NCI-H1436 treated with DMSO at 0.1 percent for 48 hours (cell line): ENCODE results near the gene SWAP70.
"Not testable (repeated sequence)": the region's sequence is repeated elsewhere in the genome, so short reads cannot be mapped to it uniquely, and the experiment has no call there.

ENCODE experiments used
- DNase-seq: peaks from one replicate; lab custom pipeline; 2025; lab: John Stamatoyannopoulos, UW

SWAP70 gene

GRCh38 chr11:9663699-9664275 lies at the start of gene SWAP70:
Gene SWAP70, plus strand, starts transcription at chr11:9664077. Its CDS starts 103 bp downstream, at chr11:9664180.
- DNase-seq, result no peak

GRCh38 chr11:9615031-9615451 lies 48.8 kb upstream of the SWAP70 start:
- DNase-seq, result no peak

GRCh38 chr11:9616042-9616675 lies 47.7 kb upstream of the SWAP70 start:
- no peak for DNase-seq

- DNase-seq, result no peak
These were observed 47.0 kb upstream of the SWAP70 start for GRCh38 chr11:9616858-9617257.

DNA sequence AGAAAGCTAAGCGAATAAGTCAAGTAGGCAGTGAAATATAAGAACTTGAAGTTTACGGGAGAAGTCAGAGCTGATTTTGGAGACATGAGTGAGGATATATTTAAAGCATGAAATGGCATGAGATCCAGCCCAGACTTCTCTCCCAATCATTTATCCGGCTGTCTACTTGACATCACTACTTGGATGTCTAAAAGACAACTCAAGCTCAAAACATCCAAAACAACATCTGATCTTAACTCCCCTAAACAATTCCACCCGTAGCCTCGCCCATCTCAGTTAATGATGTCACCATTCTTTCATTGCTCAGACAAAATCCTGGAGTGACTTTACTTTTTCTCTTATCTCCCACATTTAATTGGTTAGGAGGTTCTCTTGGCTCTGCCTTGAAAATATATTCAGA lies 45.9 kb upstream of the SWAP70 start:
- no peak for DNase-seq

DNA sequence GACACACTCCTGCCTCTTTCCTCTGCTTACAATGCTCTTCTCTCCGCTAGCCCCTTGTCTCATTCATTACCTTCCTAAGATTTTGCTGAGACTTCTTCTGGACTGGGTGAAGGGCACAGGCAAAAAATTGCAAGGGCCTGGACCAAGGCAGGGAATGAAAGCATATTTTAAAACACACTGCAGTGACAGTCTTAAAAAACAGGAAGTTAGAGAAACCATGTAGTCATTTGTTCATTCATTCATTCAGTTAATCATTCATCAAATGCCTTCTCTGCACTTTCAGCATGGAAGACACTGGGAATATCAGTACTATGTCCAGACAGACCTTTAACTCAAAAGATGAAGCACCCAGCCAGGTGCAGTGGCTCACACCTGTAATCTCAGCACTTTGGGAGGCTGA lies 44.9 kb upstream of the SWAP70 start:
- no peak for DNase-seq

DNA sequence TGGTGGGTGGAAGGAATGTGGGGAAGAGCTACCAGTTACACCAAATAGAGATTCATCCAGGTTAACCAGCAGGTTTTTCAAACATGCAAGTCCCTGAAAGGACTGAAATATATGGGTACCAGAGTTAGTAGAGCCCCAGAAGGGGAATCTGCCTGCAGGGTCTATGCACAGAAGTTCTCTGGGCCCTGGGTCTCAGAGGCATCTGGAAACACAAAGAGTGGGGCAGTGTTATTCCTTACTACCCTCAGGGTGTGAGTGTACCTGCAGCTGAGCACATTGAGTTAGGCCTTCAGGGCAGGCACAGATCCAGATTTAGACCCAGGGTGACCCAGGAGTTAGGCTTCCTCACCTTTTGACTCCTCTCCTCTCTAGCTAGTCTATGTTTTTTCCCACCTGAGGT lies 43.9 kb upstream of the SWAP70 start:
- no peak for DNase-seq

- DNase-seq, result not testable (repeated sequence)
These were observed 41.5 kb upstream of the SWAP70 start for GRCh38 chr11:9622353-9622752.

DNA sequence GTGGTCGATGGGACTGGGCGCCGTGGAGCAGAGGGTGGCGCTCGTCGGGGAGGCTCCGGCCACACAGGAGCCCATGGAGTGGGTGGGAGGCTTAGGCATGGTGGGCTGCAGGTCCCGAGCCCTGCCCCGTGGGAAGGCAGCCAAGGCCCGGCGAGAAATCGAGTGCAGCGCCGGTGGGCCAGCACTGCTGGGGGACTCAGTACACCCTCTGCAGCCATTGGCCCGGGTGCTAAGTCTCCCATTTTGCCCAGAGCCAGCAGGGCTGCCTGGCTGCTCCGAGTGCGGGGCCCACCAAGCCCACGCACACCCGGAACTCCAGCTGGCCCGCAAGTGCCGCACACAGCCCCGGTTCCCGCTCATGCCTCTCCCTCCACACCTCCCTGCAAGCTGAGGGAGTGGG lies 40.8 kb upstream of the SWAP70 start:
- not testable (repeated sequence) for DNase-seq

- DNase-seq, result no peak
These were observed 39.4 kb upstream of the SWAP70 start for GRCh38 chr11:9624448-9624847.

- no peak for DNase-seq
These were observed 38.7 kb upstream of the SWAP70 start for GRCh38 chr11:9625162-9625561.

GRCh38 chr11:9625728-9626127 lies 38.1 kb upstream of the SWAP70 start:
- no peak for DNase-seq

DNA sequence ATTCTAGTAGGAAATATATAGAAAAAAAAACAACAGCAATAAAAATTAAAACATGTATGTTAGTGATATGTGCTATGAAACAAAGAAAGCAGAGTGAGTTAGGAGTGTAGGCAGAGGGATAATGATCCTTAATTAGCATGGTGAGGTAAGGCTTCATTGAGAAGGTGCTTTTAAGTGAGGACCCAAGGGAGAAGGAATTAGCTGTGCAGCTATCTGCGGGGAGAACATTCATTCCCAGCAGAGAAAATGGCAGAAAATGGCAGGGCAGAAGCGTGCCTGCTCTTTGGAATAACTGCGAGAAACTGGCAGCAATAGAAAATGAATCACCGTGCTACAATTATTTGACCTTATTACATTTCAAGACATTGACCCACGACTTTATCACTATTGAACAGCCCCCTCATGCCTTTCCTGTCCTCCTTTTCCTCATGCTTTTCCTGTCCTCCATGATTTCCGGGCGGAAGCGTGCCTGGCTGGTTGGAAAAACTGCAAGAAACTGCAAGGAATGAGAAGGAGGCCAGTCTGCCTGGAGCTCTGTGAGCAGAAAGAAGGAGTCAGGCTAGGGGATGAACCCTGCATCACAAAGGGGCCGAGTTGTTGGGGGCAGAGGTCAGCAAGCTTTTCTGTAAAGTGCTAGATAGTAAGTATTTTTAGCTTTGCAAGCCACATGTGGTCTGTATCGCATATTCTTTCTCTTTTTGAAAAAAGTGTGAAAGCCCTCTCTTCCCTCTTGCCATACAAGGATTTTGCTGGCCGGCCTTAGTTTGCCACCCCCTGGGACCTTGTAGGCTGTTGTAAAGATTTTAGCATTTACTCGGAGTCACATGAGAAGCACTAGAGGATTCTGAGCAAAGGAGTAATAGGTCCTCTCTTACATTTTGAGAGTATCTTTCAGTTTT lies 37.1 kb upstream of the SWAP70 start:
- peak; percentile 45 for DNase-seq

GRCh38 chr11:9629064-9629463 lies 34.8 kb upstream of the SWAP70 start:
- DNase-seq, result no peak

DNA sequence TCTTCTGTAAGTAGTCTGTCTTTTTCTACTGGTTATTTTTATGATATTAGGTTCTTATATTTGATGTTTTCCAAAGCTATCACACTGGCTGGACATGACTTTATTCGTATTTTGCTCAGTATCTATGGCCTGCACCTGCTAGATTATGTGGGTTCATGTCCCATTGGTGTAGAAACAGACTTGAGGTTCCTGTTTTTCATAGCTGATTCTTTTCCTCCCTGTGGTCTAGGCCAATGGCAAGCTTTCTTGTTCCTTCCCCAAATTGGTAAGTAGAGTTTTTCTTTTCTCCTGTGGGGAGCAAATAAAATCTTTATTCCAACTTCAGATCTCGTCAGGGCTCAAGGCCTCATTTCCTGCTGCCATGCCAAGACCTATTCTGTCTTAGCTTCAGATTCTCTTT lies 30.2 kb upstream of the SWAP70 start:
- DNase-seq, result no peak

- DNase-seq, result no peak
These were observed 27.2 kb upstream of the SWAP70 start for GRCh38 chr11:9636691-9637090.

- no peak for DNase-seq
These were observed 24.8 kb upstream of the SWAP70 start for GRCh38 chr11:9639099-9639498.

- DNase-seq, result no peak
These were observed 23.9 kb upstream of the SWAP70 start for GRCh38 chr11:9639985-9640384.

DNA sequence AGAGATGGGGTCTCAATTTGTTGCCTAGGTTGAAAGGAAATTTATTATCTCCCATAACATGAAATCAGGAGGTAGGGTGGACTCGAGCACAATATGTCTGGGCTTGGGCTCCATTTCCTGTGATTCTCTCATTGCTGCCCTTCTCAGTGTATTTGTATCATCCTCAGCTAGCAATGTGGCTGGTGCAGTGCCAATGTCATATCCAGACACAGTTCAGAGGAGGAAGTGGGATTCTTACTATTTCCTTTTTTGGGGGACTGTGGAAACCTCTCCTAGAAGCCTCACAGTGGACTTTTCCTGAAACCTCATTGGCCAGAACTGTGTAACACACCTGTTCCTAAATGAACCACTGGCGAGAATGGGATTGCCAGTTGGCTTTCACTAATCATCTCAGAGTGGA lies 21.0 kb upstream of the SWAP70 start:
- no peak for DNase-seq

GRCh38 chr11:9643751-9644150 lies 20.1 kb upstream of the SWAP70 start:
- DNase-seq, result no peak

DNA sequence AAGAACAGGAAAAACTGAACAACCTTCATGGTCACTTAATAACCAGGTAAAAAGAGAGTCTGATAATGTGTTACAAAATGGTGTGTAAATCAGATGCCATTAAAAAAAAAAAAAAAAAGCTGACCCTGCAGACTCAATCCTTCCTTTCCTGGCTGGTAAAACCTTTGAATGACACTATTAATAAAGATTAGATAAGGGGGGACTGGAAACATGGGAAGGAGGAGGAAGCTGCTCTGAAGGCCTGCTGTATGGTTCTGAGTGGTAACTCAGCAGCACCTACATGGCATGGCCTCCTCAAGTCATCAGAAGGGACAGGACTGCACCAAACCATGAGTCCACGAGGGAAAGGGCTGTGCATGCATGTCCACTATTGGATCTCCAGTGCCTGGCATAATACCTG lies 18.0 kb upstream of the SWAP70 start:
- DNase-seq, result no peak

DNA sequence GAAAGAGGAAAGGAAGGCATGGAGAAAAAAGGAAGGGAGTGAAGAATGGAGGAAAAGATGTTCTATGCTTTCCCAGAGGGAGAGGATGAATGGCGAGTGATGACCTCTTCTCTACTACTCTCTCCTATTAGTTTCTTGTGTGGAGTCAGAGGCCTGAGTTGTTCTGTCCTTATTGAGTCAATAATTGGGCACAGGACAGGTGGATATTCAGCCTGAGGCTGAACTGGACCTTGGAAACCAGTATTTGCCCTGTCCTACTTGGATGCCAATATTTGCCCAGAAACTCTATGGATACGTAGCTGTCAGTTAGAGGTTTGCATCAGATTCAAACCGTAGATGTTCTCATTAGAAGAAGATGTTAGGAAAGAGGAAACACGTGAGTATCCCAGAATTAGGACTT lies 17.6 kb upstream of the SWAP70 start:
- no peak for DNase-seq

DNA sequence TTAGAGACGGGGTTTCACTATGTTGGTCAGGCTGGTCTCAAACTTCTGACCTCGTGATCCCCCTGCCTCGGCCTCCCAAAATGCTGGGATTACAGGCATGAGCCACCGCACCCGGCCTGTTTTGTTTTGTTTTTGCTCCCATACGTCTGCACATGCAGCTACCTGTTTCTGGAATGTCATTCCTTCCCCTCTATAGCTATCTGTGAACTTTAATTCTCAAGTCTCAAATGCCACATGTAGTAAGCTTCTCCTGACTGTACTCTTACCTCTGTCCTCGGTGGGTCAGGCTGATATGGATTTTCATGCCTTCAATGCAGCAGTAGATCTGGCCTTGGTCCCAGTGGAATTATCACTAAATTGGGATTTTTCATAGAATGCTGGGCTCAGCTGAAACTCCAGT lies 12.4 kb upstream of the SWAP70 start:
- no peak for DNase-seq
